ENCODE results near the gene LSM7. TPM values are rescaled to one million over a fixed set of nuclear protein-coding genes. Genes with fewer than 3 reads are reported as not detected.

LSM7 gene
- total and polyA plus RNA-seq, 2 of the 13 experiments (the other 11 are each of a cell fraction or from before 2014, with no cell fraction given), result 140 to 205 TPM

GRCh38 chr19:2333027-2333806 is 4.8 kb upstream of the LSM7 start (continued):
- TF ChIP-seq ZNF687 (CRISPR knock-in tag; IDR thresholded peaks at IDR 0.05), result peak; percentile 27; the same call in 1 of the 2 replicates

DNA sequence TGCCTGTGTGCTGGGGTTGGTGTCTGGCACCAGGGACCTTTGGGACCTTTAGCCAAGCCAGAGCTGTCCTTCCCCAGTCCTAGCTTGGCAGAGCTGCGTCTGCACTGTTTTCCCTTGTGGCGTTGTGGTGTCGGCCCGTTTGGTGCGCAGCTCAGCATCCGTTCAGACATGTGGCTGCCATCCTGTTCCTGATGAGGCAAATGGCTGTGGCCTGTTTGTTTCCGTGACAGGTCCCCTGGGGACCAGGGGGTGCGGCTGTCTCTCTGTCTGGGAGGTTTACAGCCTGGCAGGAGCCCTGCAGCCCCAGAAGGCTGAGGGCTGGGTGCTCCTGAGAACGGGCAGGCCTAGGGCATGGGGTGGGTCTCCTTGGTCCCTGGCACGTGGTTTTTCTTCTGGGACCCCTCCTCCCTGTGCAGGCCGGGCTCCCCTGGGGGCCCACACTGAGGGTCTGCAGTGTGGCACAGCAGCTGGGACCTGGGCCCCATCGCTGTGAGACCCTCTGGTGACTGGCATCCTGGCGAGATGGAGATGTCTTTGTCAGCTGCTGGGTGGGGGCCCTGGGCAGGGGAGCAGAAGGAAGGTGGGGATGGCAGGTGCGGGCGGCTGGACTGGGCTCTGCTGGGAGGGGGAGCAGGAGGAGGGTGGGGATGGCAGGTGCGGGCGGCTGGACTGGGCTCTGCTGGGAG is 4.1 kb upstream of the LSM7 start:
- in situ Hi-C loops (cut with HindIII; ENCODE audit: extremely low pct_ligation_motif_present, low pct_unique_long_range_greater_than_20kb), result no loop called here
- ChIA-PET CTCF (ENCODE audit: low intra/inter-chr PET ratio, low total read pairs) (no interaction called here), POLR2A (interaction anchor here (0.6 to 3.4 kb wide), 3 partner anchors 61 to 852 kb away, joined by 3 to 35 read pairs (median 6); no protein-coding TSS in a partner anchor)
- FAIRE-seq (no peak), DNase-seq (ENCODE audit: low spot score) (no peak), ATAC-seq (no peak)
- H2AFZ ChIP-seq (ENCODE audit: low read length), result no peak overlapping the region
- peaks cover 54% of the 10 kb centered on the region for H3K4me1 ChIP-seq (ENCODE audit: insufficient read depth, low read length)
- H3K36me3 ChIP-seq (replicated peaks in 1 of 2; ENCODE audit: control insufficient read depth in 1 of 2, insufficient read depth in 2 of 2, low read length in 2 of 2), result no peaks in the 10 kb centered on the region
- peak overlapping the region; percentile 95 for H3K4me2 ChIP-seq (ENCODE audit: low read depth, low read length)
- TF ChIP-seq ZNF441 (CRISPR knock-in tag; IDR thresholded peaks at IDR 0.05; ENCODE audit: borderline replicate concordance), result no peak
- TF ChIP-seq ZNF687 (CRISPR knock-in tag; IDR thresholded peaks at IDR 0.05), result peak; percentile 1; the same call in 1 of the 2 replicates
- TF ChIP-seq ZNF891 (CRISPR knock-in tag; IDR thresholded peaks at IDR 0.05), result no peak
- no peak for TF ChIP-seq NR2C2 (CRISPR knock-in tag; IDR thresholded peaks at IDR 0.05; ENCODE audit: borderline replicate concordance)
- no peak for TF ChIP-seq RCOR2 (CRISPR knock-in tag; IDR thresholded peaks at IDR 0.05)
- TF ChIP-seq GLI4 (CRISPR knock-in tag; IDR thresholded peaks at IDR 0.05; ENCODE audit: borderline replicate concordance), result no peak
- no peak for TF ChIP-seq SMARCE1 (IDR thresholded peaks at IDR 0.05; ENCODE audit: borderline replicate concordance)
- peaks cover 8% of the 10 kb centered on the region; the same call in 1 of the 2 replicates for H4K20me1 ChIP-seq (ENCODE audit: insufficient read depth, low read length)
- H3K27me3 ChIP-seq (ENCODE audit: control insufficient read depth in 1 of 2, insufficient read depth in 2 of 2, low read length in 2 of 2), result no peaks in the 10 kb centered on the region; a peak in 1 of 5 replicates
- H3K4me3 ChIP-seq (replicated peaks in 1 of 3; ENCODE audit: insufficient read depth in 1 of 3, low read depth in 2 of 3, low read length in 3 of 3), result peak overlapping the region in 1 of 3 experiments; percentile 73; a peak in 2 of 6 replicates
- no peaks in the 10 kb centered on the region for H3K9me3 ChIP-seq (ENCODE audit: low read length)
- H3K27ac ChIP-seq (ENCODE audit: extremely low read length, insufficient read depth, low read length), result no peak overlapping the region
- H3K9ac ChIP-seq (ENCODE audit: insufficient read depth, low read depth, low read length), result no peak overlapping the region
- BruUV-seq (replicated peaks), result no TSS peak
- intact Hi-C loops (cut with micrococcal nuclease; ENCODE audit: unreplicated experiment), result no loop called here
- 73% methylated on average over 14 of the region's 17 CpGs for WGBS (ENCODE audit: low lambda C conversion rate)
- peaks cover 29% of the 10 kb centered on the region for H3K79me2 ChIP-seq (ENCODE audit: insufficient read depth, low read length)

All from HepG2 (cell line).